ENCODE data around the gene PDE3B. TPM values are rescaled to one million over a fixed set of nuclear protein-coding genes. Genes with fewer than 3 reads are reported as not detected.
"Not testable (repeated sequence)": the region's sequence is repeated elsewhere in the genome, so short reads cannot be mapped to it uniquely, and the experiment has no call there.

Gene PDE3B
- polyA plus RNA-seq, 1 donor (not counting 4 experiments of a cell fraction or from before 2014, with no cell fraction given): 0.01 TPM

- dilution Hi-C loops (cut with MboI; ENCODE audit: extremely low pct_ligation_motif_present, low sequenced_read_pairs): no loop called here
- H4K20me1 ChIP-seq (ENCODE audit: control insufficient read depth, extremely low read depth, insufficient read depth, low read length): no peaks in the 10 kb centered on the region
- no peak for FAIRE-seq
Measured at GRCh38 chr11:14713496-14714244, 70.1 kb downstream of the PDE3B start.

GRCh38 chr11:14715669-14716068 lies 72.1 kb downstream of the PDE3B start:
- H2AFZ ChIP-seq (ENCODE audit: control insufficient read depth, low read length): not testable (repeated sequence)

More at GRCh38 chr11:14713496-14714244, 70.1 kb downstream of the PDE3B start:
- no peaks in the 10 kb centered on the region for H3K9me1 ChIP-seq (ENCODE audit: control insufficient read depth, extremely low read depth, insufficient read depth, low read length)
- H3K79me2 ChIP-seq (ENCODE audit: control insufficient read depth, insufficient read depth, low read length): no peaks in the 10 kb centered on the region
- no peak overlapping the region for H3K4me3 ChIP-seq (ENCODE audit: control insufficient read depth in 2 of 3, extremely low read depth in 1 of 3, insufficient read depth in 2 of 3, low read depth in 1 of 3, low read length in 3 of 3)
- H3K9ac ChIP-seq (ENCODE audit: control insufficient read depth, extremely low read depth, insufficient read depth, low read length): no peak overlapping the region
- H3K9me3 ChIP-seq (ENCODE audit: control insufficient read depth, low read depth, low read length): no peaks in the 10 kb centered on the region
- no peak overlapping the region for H3K4me2 ChIP-seq (ENCODE audit: control insufficient read depth, extremely low read depth, insufficient read depth, low read depth, low read length)
- TF ChIP-seq CTCF (optimal IDR thresholded peaks at IDR 0.05 in 1 of 3, IDR thresholded peaks at IDR 0.05 in 1 of 3, conservative IDR thresholded peaks at IDR 0.05 in 1 of 3; ENCODE audit: extremely low read depth in 1 of 3, insufficient read depth in 2 of 3, low read length in 3 of 3): no peak
- no peak for TF ChIP-seq EZH2 (IDR thresholded peaks at IDR 0.05; ENCODE audit: low read length)
- no peaks in the 10 kb centered on the region for H3K36me3 ChIP-seq (ENCODE audit: control insufficient read depth in 2 of 2, extremely low read depth in 1 of 2, insufficient read depth in 2 of 2, low read length in 2 of 2)
- H3K27me3 ChIP-seq (ENCODE audit: control insufficient read depth, extremely low read depth, insufficient read depth, low read length): no peaks in the 10 kb centered on the region
- no peaks in the 10 kb centered on the region for H3K4me1 ChIP-seq (ENCODE audit: control insufficient read depth, extremely low read depth, insufficient read depth, low read length)
- H3K27ac ChIP-seq (ENCODE audit: control insufficient read depth, insufficient read depth, low read length): no peak overlapping the region
- no peak for DNase-seq (ENCODE audit: low read depth, low spot score)
- H2AFZ ChIP-seq (ENCODE audit: control insufficient read depth, low read length): no peak overlapping the region

More at GRCh38 chr11:14715669-14716068, 72.1 kb downstream of the PDE3B start:
- H3K27me3 ChIP-seq (ENCODE audit: control insufficient read depth, extremely low read depth, insufficient read depth, low read length); DNase-seq (ENCODE audit: low read depth, low spot score); H3K4me2 ChIP-seq (ENCODE audit: control insufficient read depth, extremely low read depth, insufficient read depth, low read depth, low read length); dilution Hi-C loops (cut with MboI; ENCODE audit: extremely low pct_ligation_motif_present, low sequenced_read_pairs); H3K36me3 ChIP-seq (ENCODE audit: control insufficient read depth in 2 of 2, extremely low read depth in 1 of 2, insufficient read depth in 2 of 2, low read length in 2 of 2); FAIRE-seq; H3K4me3 ChIP-seq (ENCODE audit: control insufficient read depth in 2 of 3, extremely low read depth in 1 of 3, insufficient read depth in 2 of 3, low read depth in 1 of 3, low read length in 3 of 3); H3K27ac ChIP-seq (ENCODE audit: control insufficient read depth, insufficient read depth, low read length); H3K9me3 ChIP-seq (ENCODE audit: control insufficient read depth, low read depth, low read length); H3K9ac ChIP-seq (ENCODE audit: control insufficient read depth, extremely low read depth, insufficient read depth, low read length); H3K79me2 ChIP-seq (ENCODE audit: control insufficient read depth, insufficient read depth, low read length); H4K20me1 ChIP-seq (ENCODE audit: control insufficient read depth, extremely low read depth, insufficient read depth, low read length); H3K9me1 ChIP-seq (ENCODE audit: control insufficient read depth, extremely low read depth, insufficient read depth, low read length); H3K4me1 ChIP-seq (ENCODE audit: control insufficient read depth, extremely low read depth, insufficient read depth, low read length): not testable (repeated sequence)

Data from keratinocyte (primary cell).